HCT116 (cell line): ENCODE data around the gene APH1B. TPM values are rescaled to one million over a fixed set of nuclear protein-coding genes. Genes with fewer than 3 reads are reported as not detected.

Source experiments
- ATAC-seq: fragments of 200-7000 bp; cut with Tn5 transposase; 2 replicates; pipeline ENCODE4 v1.9.1; 2020; ENCODE audit warnings: mild to moderate bottlenecking, moderate library complexity
- BruUV-seq: library from RNA; stranded (reverse); fragments of 400-500 nt; replicated peaks from 2 replicates; lab custom pipeline; 2021; lab: Mats Ljungman, UMichigan
- CTCF ChIA-PET: fragments of 300-600 bp; sonication (Branson Sonifier 250); formaldehyde crosslinking; loops from one replicate; lab custom pipeline; 2021; ENCODE audit warnings: antibody characterized with exemption; lab: Charles Lee
- POLR2A ChIA-PET: fragments of 300-600, 350-600 bp; sonication (Branson Sonifier 250); formaldehyde crosslinking; loops from one replicate; lab custom pipeline; 2021; ENCODE audit warnings: antibody characterized with exemption; lab: Charles Lee
- RAD21 ChIA-PET, 2 experiments: fragments of 300-600 bp; sonication (Branson Sonifier 250); formaldehyde crosslinking; loops; one replicate each; lab custom pipeline; 2023; ENCODE audit warnings: low total read pairs in 2 of 2; ENCODE audit not compliant: uncharacterized antibody in 2 of 2, unreplicated experiment in 2 of 2, low non-redundant PET in 1 of 2; lab: Charles Lee
- DNase-seq: peaks from one replicate; pipeline ENCODE4 v3.0.0-alpha.2; 2010; ENCODE audit warnings: low read depth, low spot score
- H2AFZ ChIP-seq: fragments of 200-600 bp; shearing (Covaris generic), sonication (generic); 2 replicates; pipeline ENCODE4 v1.6.1; 2017; ENCODE audit warnings: low read depth, mixed run types, mixed read lengths, antibody characterized with exemption, low read length; ENCODE audit not compliant: poor library complexity, severe bottlenecking
- H3K27ac ChIP-seq: 2 replicates; pipeline ENCODE4 v1.5.1; 2012; ENCODE audit warnings: low read depth, low read length
- H3K27me3 ChIP-seq: fragments of 200-600 bp; sonication (generic); 2 replicates; pipeline ENCODE4 v1.6.1; 2016; ENCODE audit warnings: mixed run types, low read length, mixed read lengths; ENCODE audit not compliant: insufficient read depth
- H3K36me3 ChIP-seq, 2 experiments: fragments of 200-500 bp in 1 of 2; fragments of 200-600 bp in 1 of 2; sonication (Bioruptor generic) in 1 of 2; sonication (generic) in 1 of 2; 2 replicates each; pipeline versions ENCODE4 v1.5.1 to v1.6.1; 2014 to 2016; ENCODE audit warnings: low read length in 2 of 2, inconsistent platforms in 1 of 2, mixed read lengths in 1 of 2, mixed run types in 1 of 2; ENCODE audit not compliant: insufficient read depth in 2 of 2, control insufficient read depth in 1 of 2
- H3K4me1 ChIP-seq, 2 experiments: fragments of 200-600 bp in 1 of 2; sonication (generic) in 1 of 2; 2 replicates each; pipeline versions ENCODE4 v1.5.1 to v1.6.1; 2012 to 2017; ENCODE audit warnings: low read length in 2 of 2, inconsistent platforms in 1 of 2, mild to moderate bottlenecking in 1 of 2, mixed read lengths in 1 of 2, mixed run types in 1 of 2, moderate library complexity in 1 of 2; ENCODE audit not compliant: insufficient read depth in 2 of 2, control insufficient read depth in 1 of 2
- H3K4me2 ChIP-seq: fragments of 200-600 bp; sonication (generic); 2 replicates; pipeline ENCODE4 v1.6.1; 2017; ENCODE audit warnings: mixed run types, low read length, mixed read lengths
- H3K4me3 ChIP-seq, 2 experiments: fragments of 200-600 bp in 1 of 2; sonication (generic) in 1 of 2; replicated peaks in 1 of 2; 2 replicates each; pipeline ENCODE4 v1.5.1; 2011 to 2016; ENCODE audit warnings: low read length in 2 of 2, control low read depth in 1 of 2, low read depth in 1 of 2, mild to moderate bottlenecking in 1 of 2, mixed read lengths in 1 of 2, mixed run types in 1 of 2
- H3K79me2 ChIP-seq: fragments of 200-600 bp; sonication (generic); 2 replicates; pipeline ENCODE4 v1.6.1; 2017; ENCODE audit warnings: mild to moderate bottlenecking, mixed run types, low read length, moderate library complexity, mixed read lengths; ENCODE audit not compliant: insufficient read depth
- H3K9ac ChIP-seq: fragments of 200-600 bp; sonication (generic); 2 replicates; pipeline ENCODE4 v1.6.1; 2016; ENCODE audit warnings: low read length, mixed read lengths
- H3K9me2 ChIP-seq: fragments of 200-600 bp; sonication (generic), shearing (Covaris generic); 2 replicates; pipeline ENCODE4 v1.6.1; 2017; ENCODE audit warnings: mixed run types, mild to moderate bottlenecking, moderate library complexity; ENCODE audit not compliant: insufficient read depth
- H3K9me3 ChIP-seq, 2 experiments: fragments of 200-500 bp in 1 of 2; fragments of 200-600 bp in 1 of 2; sonication (Bioruptor generic) in 1 of 2; sonication (generic) in 1 of 2; 2 replicates each; pipeline ENCODE4 v1.6.1; 2014 to 2017; ENCODE audit warnings: low read length in 2 of 2, mixed read lengths in 2 of 2, inconsistent platforms in 1 of 2, low read depth in 1 of 2, mild to moderate bottlenecking in 1 of 2, mixed run types in 1 of 2, moderate library complexity in 1 of 2; ENCODE audit not compliant: control insufficient read depth in 1 of 2, insufficient read depth in 1 of 2
- H4K20me1 ChIP-seq: fragments of 200-600 bp; sonication (generic), shearing (Covaris generic); 2 replicates; pipeline ENCODE4 v1.6.1; 2017; ENCODE audit warnings: mixed run types, mild to moderate bottlenecking, moderate library complexity; ENCODE audit not compliant: insufficient read depth
- ATF3 ChIP-seq: IDR thresholded peaks from 2 replicates; pipeline ENCODE4 v1.6.1; 2012
- CBX3 ChIP-seq: IDR thresholded peaks from 2 replicates; pipeline ENCODE4 v1.6.1; 2012; ENCODE audit warnings: low read depth
- CTCF ChIP-seq, 3 experiments: fragments of 200-600 bp in 1 of 3; sonication (generic) in 1 of 3; IDR thresholded peaks in 2 of 3; conservative IDR thresholded peaks in 1 of 3; 2 replicates each; pipeline ENCODE4 v1.5.1; 2012 to 2017; ENCODE audit warnings: low read depth in 2 of 3, low read length in 2 of 3, antibody characterized with exemption in 1 of 3, borderline replicate concordance in 1 of 3, control low read depth in 1 of 3, mild to moderate bottlenecking in 1 of 3, mixed read lengths in 1 of 3, mixed run types in 1 of 3, moderate library complexity in 1 of 3; ENCODE audit not compliant: insufficient read depth in 1 of 3
- EZH2 ChIP-seq: fragments of 200-600 bp; sonication (generic); IDR thresholded peaks from 2 replicates; pipeline ENCODE4 v1.6.1; 2017; ENCODE audit warnings: antibody characterized with exemption, mixed run types
- POLR2A ChIP-seq: IDR thresholded peaks from 2 replicates; pipeline ENCODE4 v1.7.0; 2011; ENCODE audit warnings: borderline replicate concordance; ENCODE audit not compliant: insufficient read depth, insufficient read length; ENCODE audit errors: extremely low read depth
- REST ChIP-seq: IDR thresholded peaks from 2 replicates; pipeline ENCODE4 v1.6.1; 2012; ENCODE audit warnings: low read depth
- SP1 ChIP-seq: IDR thresholded peaks from 2 replicates; pipeline ENCODE4 v1.6.1; 2012; ENCODE audit warnings: low read depth
- SRF ChIP-seq: IDR thresholded peaks from 2 replicates; pipeline ENCODE4 v1.6.1; 2012; ENCODE audit warnings: low read depth
- ZFX ChIP-seq: fragments of 450-650 bp; IDR thresholded peaks from 2 replicates; pipeline ENCODE4 v1.6.1; 2017
- intact Hi-C: fragments of 100-400 bp; cut with micrococcal nuclease; formaldehyde crosslinking; loops from 2 replicates; pipeline ENCODE4 v1.10.0; 2022
- total RNA-seq: library from RNA; stranded (reverse); gene quantifications from one replicate; pipeline ENCODE4 v1.2.1, GENCODE V29; 2021; ENCODE audit not compliant: unreplicated experiment

APH1B gene
- total RNA-seq, 1 experiment from 2014 or later = 8.5 TPM

GRCh38 chr15:63321462-63321861 lies 44.1 kb downstream of the APH1B start (continued):
- TF ChIP-seq SP1 (no peak), CBX3 (no peak), ATF3 (no peak), CTCF (IDR thresholded peaks at IDR 0.05 in 2 of 3, conservative IDR thresholded peaks at IDR 0.05 in 1 of 3; ENCODE audit: borderline replicate concordance in 1 of 3, insufficient read depth in 1 of 3, low read depth in 2 of 3, low read length in 2 of 3) (no peak), SRF (no peak), POLR2A (no peak), ZFX (no peak)

DNA sequence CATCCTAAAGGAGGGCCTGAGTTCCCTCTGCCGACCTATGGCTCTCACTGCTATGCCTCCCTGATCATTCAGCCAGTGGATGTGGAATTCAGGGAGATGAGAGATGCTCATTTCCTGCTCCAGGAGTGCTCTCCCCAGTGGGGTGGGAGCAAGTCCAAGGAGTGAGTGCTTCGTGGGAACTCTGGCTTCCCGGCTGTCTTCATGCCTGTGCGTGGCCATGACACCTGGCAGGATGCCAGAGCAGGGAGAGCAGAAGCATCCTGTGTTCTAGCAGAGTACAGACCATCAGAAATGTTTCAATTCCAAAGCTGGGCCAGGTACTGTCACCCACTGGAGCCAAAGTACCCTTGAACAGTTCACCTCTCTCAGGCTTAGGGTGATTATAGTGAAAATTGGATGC lies 45.1 kb downstream of the APH1B start:
- Histone ChIP-seq H3K79me2 (no peaks in the 10 kb centered on the region), H3K9me3 (no peaks in the 10 kb centered on the region), H3K9me2 (no peaks in the 10 kb centered on the region; the same call in 1 of the 2 replicates), H3K4me3 (no peak overlapping the region), H3K36me3 (no peaks in the 10 kb centered on the region), H2AFZ (no peak overlapping the region), H3K9ac (no peak overlapping the region), H3K4me2 (no peak overlapping the region), H3K27ac (no peak overlapping the region), H3K27me3 (no peaks in the 10 kb centered on the region), H4K20me1 (no peaks in the 10 kb centered on the region), H3K4me1 (no peaks in the 10 kb centered on the region)
- CTCF ChIA-PET = no interaction called here
- TF ChIP-seq REST = no peak
- TF ChIP-seq EZH2 = no peak
- TF ChIP-seq ZFX = no peak
- intact Hi-C loops = no loop called here
- no peak for DNase-seq
- RAD21 ChIA-PET = no interaction called here
- BruUV-seq = no TSS peak
- no peak for ATAC-seq
- POLR2A ChIA-PET = no interaction called here
